Uterus (tissue), 2 donors: ENCODE data around the gene KCTD19.

ENCODE experiments used
- POLR2A ChIP-seq, 2 donors: fragments of 450-650 bp; IDR thresholded peaks; one replicate each; pipeline ENCODE4 v1.6.1; 2016; ENCODE audit warnings: antibody characterized with exemption in 2 of 2, mild to moderate bottlenecking in 1 of 2, moderate library complexity in 1 of 2
- TF ChIP-seq, protein P1 (sequence below), 4 experiments: fragments of 200-600 bp in 2 of 4; fragments of 450-650 bp in 2 of 4; sonication (generic) in 2 of 4; IDR thresholded peaks; one replicate each; pipeline ENCODE4 v1.5.1; 2016 to 2019; ENCODE audit warnings: antibody characterized with exemption in 4 of 4, mild to moderate bottlenecking in 2 of 4, moderate library complexity in 1 of 4

DNA sequence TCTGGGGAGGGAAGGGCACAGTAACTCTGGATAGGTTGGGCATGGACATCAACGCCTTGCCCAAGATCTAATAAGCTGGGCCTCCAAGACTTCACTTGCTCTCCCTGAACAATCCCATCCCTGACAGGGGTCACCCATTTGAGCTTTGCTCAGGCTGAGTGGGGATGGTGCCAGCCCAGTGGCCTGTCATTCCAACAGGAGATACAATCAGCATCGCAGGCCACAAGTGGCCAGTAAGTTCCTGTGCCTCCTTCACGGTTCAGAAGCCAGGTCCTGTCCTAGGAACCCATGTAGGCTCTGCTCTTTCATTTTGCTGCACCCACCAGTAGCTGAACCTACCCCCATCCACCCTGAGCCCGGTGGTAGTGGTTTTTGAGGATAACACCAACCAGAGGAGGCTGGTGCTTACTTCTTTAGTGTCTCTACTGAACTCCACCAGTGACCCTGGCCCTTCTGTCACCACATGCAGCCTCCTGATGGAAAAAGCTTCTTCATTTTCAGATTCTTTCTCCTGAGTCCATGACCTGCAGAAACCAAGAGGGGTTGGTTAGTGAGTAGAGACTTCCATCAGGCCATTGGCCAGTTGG is 32.3 kb downstream of the KCTD19 start:
- TF ChIP-seq, protein P1, sequence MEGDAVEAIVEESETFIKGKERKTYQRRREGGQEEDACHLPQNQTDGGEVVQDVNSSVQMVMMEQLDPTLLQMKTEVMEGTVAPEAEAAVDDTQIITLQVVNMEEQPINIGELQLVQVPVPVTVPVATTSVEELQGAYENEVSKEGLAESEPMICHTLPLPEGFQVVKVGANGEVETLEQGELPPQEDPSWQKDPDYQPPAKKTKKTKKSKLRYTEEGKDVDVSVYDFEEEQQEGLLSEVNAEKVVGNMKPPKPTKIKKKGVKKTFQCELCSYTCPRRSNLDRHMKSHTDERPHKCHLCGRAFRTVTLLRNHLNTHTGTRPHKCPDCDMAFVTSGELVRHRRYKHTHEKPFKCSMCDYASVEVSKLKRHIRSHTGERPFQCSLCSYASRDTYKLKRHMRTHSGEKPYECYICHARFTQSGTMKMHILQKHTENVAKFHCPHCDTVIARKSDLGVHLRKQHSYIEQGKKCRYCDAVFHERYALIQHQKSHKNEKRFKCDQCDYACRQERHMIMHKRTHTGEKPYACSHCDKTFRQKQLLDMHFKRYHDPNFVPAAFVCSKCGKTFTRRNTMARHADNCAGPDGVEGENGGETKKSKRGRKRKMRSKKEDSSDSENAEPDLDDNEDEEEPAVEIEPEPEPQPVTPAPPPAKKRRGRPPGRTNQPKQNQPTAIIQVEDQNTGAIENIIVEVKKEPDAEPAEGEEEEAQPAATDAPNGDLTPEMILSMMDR (IDR thresholded peaks at IDR 0.05) = no peak
- no peak for TF ChIP-seq POLR2A (IDR thresholded peaks at IDR 0.05)
